ENCODE results near the gene ROR2.

The ROR2 gene

DNA sequence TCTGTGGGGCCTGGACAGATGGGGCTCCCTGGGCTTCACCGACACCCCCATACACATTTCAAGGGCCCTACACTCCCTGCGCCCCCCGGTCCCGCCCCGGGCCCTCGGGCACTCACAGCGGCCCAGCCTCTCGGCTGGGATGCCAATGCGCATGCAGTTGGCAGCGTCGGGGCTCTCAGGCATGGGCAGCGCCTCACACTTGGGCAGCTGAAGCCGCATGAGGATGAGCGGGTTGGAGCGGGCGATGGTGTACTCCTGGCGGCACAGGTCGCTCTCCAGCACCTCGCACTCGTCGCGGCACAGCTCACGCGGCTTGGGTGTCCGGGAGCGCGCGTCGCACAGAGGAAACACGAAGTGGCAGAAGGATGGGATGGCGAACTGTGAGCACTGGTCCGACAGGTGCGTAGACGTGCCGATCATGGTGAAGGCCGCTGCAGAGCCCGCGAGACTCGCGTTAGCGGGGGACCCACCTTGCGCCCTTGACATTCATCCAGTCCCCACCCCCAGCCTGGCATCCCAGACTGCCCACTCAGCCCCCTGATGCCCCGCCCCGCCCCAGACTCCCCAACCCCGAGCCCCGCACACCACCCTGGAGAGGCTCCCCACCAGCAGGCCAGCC, 216.9 kb downstream of the ROR2 start:
- Histone ChIP-seq H3K79me2 (ENCODE audit: control insufficient read depth, insufficient read depth, low read length) (no peaks in the 10 kb centered on the region), H3K79me1 (ENCODE audit: low read length) (peaks cover 4% of the 10 kb centered on the region), H3K18ac (ENCODE audit: low read length) (no peak overlapping the region), H2BK120ac (ENCODE audit: low read depth, low read length) (no peak overlapping the region), H3K4ac (ENCODE audit: low read depth, low read length) (no peak overlapping the region), H2BK5ac (ENCODE audit: low read length) (no peak overlapping the region), H3K9ac (ENCODE audit: low read length) (no peak overlapping the region), H2BK15ac (replicated peaks; ENCODE audit: low read depth) (no peak overlapping the region), H3K4me2 (ENCODE audit: low read length) (no peak overlapping the region), H3K56ac (ENCODE audit: low read length) (no peak overlapping the region), H4K5ac (ENCODE audit: low read length) (no peak overlapping the region), H3K23ac (ENCODE audit: low read length) (no peak overlapping the region), H2AK5ac (ENCODE audit: low read length) (no peak overlapping the region), H3K4me1 (ENCODE audit: control insufficient read depth, low read depth, low read length) (no peaks in the 10 kb centered on the region), H4K8ac (ENCODE audit: low read depth, low read length) (no peak overlapping the region), H3K36me3 (ENCODE audit: control insufficient read depth, insufficient read depth, low read length) (peaks cover 15% of the 10 kb centered on the region), H3K4me3 (ENCODE audit: low read length) (no peak overlapping the region), H3K27me3 (ENCODE audit: insufficient read depth, low read length, poor library complexity) (no peaks in the 10 kb centered on the region), H3K27ac (ENCODE audit: low read depth, low read length) (no peak overlapping the region)
- no CpG with 5 or more reads among the region's 46 CpGs for WGBS (ENCODE audit: extremely low coverage, insufficient coverage, low lambda C conversion rate)
- no peak for DNase-seq

DNA sequence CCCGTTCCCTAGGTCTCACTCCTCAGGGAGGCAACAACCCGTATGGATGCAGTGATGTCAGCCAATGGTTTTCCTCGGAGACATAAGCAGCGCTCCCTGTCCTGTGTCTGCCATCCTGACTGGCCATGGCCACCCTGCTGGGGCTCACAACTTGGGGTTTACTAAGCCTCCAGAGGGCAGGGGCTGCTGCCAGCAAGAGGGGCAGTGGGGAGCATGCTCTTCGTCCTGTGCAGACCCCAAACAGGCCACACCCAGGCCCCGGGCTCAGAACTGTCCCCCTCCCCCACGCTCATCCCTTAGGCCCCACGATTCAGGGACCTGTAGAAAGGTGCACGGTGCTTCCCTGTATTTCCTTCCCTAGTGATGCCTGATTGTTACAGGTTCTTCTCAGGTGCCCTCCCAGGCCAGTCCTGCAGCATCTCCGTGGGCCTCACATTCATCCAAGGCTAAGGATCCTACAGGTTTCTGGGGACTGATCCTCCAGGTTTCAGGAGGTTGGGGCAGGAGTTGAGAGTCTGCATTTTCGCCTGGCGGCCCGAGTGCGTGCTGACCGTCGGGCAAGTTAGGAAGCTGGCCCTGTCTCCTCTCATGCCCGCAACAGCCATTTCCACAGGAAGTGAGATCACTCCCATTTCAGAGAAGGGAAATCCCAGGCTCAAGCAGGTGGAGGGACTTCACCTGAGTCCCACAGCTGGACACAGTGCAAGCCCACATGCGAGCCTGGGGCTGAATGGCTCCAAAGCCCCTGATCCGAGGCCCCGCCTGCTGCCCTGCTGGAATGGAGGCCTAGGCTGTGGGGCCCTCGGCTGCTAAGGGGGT, 217.6 kb downstream of the ROR2 start:
- no peaks in the 10 kb centered on the region for H3K79me2 ChIP-seq (ENCODE audit: control insufficient read depth, insufficient read depth, low read length)
- no peak for DNase-seq
- no peak overlapping the region for H2BK5ac ChIP-seq (ENCODE audit: low read length)
- no peak overlapping the region for H3K9ac ChIP-seq (ENCODE audit: low read length)
- no peak overlapping the region for H2BK120ac ChIP-seq (ENCODE audit: low read depth, low read length)
- no peak overlapping the region for H4K5ac ChIP-seq (ENCODE audit: low read length)
- H3K79me1 ChIP-seq (ENCODE audit: low read length) = peaks cover 4% of the 10 kb centered on the region
- no peak overlapping the region for H3K56ac ChIP-seq (ENCODE audit: low read length)
- H3K27ac ChIP-seq (ENCODE audit: low read depth, low read length) = no peak overlapping the region
- H4K8ac ChIP-seq (ENCODE audit: low read depth, low read length) = no peak overlapping the region
- H3K23ac ChIP-seq (ENCODE audit: low read length) = no peak overlapping the region
- H3K4ac ChIP-seq (ENCODE audit: low read depth, low read length) = no peak overlapping the region
- no peak overlapping the region for H3K4me3 ChIP-seq (ENCODE audit: low read length)
- WGBS (ENCODE audit: extremely low coverage, insufficient coverage, low lambda C conversion rate) = no CpG with 5 or more reads among the region's 21 CpGs
- H2AK5ac ChIP-seq (ENCODE audit: low read length) = no peak overlapping the region
- peaks cover 15% of the 10 kb centered on the region for H3K36me3 ChIP-seq (ENCODE audit: control insufficient read depth, insufficient read depth, low read length)
- no peaks in the 10 kb centered on the region for H3K4me1 ChIP-seq (ENCODE audit: control insufficient read depth, low read depth, low read length)
- H3K18ac ChIP-seq (ENCODE audit: low read length) = no peak overlapping the region
- no peaks in the 10 kb centered on the region for H3K27me3 ChIP-seq (ENCODE audit: insufficient read depth, low read length, poor library complexity)
- H2BK15ac ChIP-seq (replicated peaks; ENCODE audit: low read depth) = no peak overlapping the region
- H3K4me2 ChIP-seq (ENCODE audit: low read length) = no peak overlapping the region

- H3K79me1 ChIP-seq (ENCODE audit: low read length) = peaks cover 4% of the 10 kb centered on the region
- no peak overlapping the region for H3K18ac ChIP-seq (ENCODE audit: low read length)
- H2BK120ac ChIP-seq (ENCODE audit: low read depth, low read length) = no peak overlapping the region
- no CpG with 5 or more reads among the region's 15 CpGs for WGBS (ENCODE audit: extremely low coverage, insufficient coverage, low lambda C conversion rate)
- no peak overlapping the region for H3K23ac ChIP-seq (ENCODE audit: low read length)
- DNase-seq = no peak
- H3K36me3 ChIP-seq (ENCODE audit: control insufficient read depth, insufficient read depth, low read length) = peaks cover 11% of the 10 kb centered on the region
- H3K56ac ChIP-seq (ENCODE audit: low read length) = no peak overlapping the region
- H3K27me3 ChIP-seq (ENCODE audit: insufficient read depth, low read length, poor library complexity) = no peaks in the 10 kb centered on the region
- H3K4ac ChIP-seq (ENCODE audit: low read depth, low read length) = no peak overlapping the region
- H2AK5ac ChIP-seq (ENCODE audit: low read length) = no peak overlapping the region
- no peak overlapping the region for H3K27ac ChIP-seq (ENCODE audit: low read depth, low read length)
- no peak overlapping the region for H4K5ac ChIP-seq (ENCODE audit: low read length)
- H2BK15ac ChIP-seq (replicated peaks; ENCODE audit: low read depth) = no peak overlapping the region
- H3K4me2 ChIP-seq (ENCODE audit: low read length) = no peak overlapping the region
- no peak overlapping the region for H4K8ac ChIP-seq (ENCODE audit: low read depth, low read length)
- H3K4me1 ChIP-seq (ENCODE audit: control insufficient read depth, low read depth, low read length) = no peaks in the 10 kb centered on the region
- H3K4me3 ChIP-seq (ENCODE audit: low read length) = no peak overlapping the region
- no peak overlapping the region for H2BK5ac ChIP-seq (ENCODE audit: low read length)
- no peaks in the 10 kb centered on the region for H3K79me2 ChIP-seq (ENCODE audit: control insufficient read depth, insufficient read depth, low read length)
- no peak overlapping the region for H3K9ac ChIP-seq (ENCODE audit: low read length)
These were observed 219.2 kb downstream of the ROR2 start for GRCh38 chr9:91730806-91731205.

GRCh38 chr9:91729558-91729842, 220.5 kb downstream of the ROR2 start:
- H2BK15ac ChIP-seq (replicated peaks; ENCODE audit: low read depth) = no peak overlapping the region
- H3K4me1 ChIP-seq (ENCODE audit: control insufficient read depth, low read depth, low read length) = no peaks in the 10 kb centered on the region
- no peak overlapping the region for H3K4ac ChIP-seq (ENCODE audit: low read depth, low read length)
- peaks cover 4% of the 10 kb centered on the region for H3K79me1 ChIP-seq (ENCODE audit: low read length)
- H3K18ac ChIP-seq (ENCODE audit: low read length) = no peak overlapping the region
- no peak overlapping the region for H3K9ac ChIP-seq (ENCODE audit: low read length)
- H2AK5ac ChIP-seq (ENCODE audit: low read length) = no peak overlapping the region
- H3K4me3 ChIP-seq (ENCODE audit: low read length) = no peak overlapping the region
- H4K5ac ChIP-seq (ENCODE audit: low read length) = no peak overlapping the region
- no peak overlapping the region for H2BK120ac ChIP-seq (ENCODE audit: low read depth, low read length)
- H3K79me2 ChIP-seq (ENCODE audit: control insufficient read depth, insufficient read depth, low read length) = no peaks in the 10 kb centered on the region
- no peak overlapping the region for H2BK5ac ChIP-seq (ENCODE audit: low read length)
- WGBS (ENCODE audit: extremely low coverage, insufficient coverage, low lambda C conversion rate) = no CpG with 5 or more reads among the region's 9 CpGs
- H3K56ac ChIP-seq (ENCODE audit: low read length) = no peak overlapping the region
- no peaks in the 10 kb centered on the region for H3K27me3 ChIP-seq (ENCODE audit: insufficient read depth, low read length, poor library complexity)
- no peak overlapping the region for H3K4me2 ChIP-seq (ENCODE audit: low read length)
- H3K23ac ChIP-seq (ENCODE audit: low read length) = no peak overlapping the region
- H3K36me3 ChIP-seq (ENCODE audit: control insufficient read depth, insufficient read depth, low read length) = peaks cover 18% of the 10 kb centered on the region
- H4K8ac ChIP-seq (ENCODE audit: low read depth, low read length) = no peak overlapping the region
- no peak overlapping the region for H3K27ac ChIP-seq (ENCODE audit: low read depth, low read length)
- DNase-seq = no peak

GRCh38 chr9:91727972-91728371, 222.1 kb downstream of the ROR2 start:
- no CpG with 5 or more reads among the region's 5 CpGs for WGBS (ENCODE audit: extremely low coverage, insufficient coverage, low lambda C conversion rate)
- H3K9ac ChIP-seq (ENCODE audit: low read length) = no peak overlapping the region
- no peak overlapping the region for H2BK120ac ChIP-seq (ENCODE audit: low read depth, low read length)
- no peak overlapping the region for H3K4ac ChIP-seq (ENCODE audit: low read depth, low read length)
- H3K79me2 ChIP-seq (ENCODE audit: control insufficient read depth, insufficient read depth, low read length) = no peaks in the 10 kb centered on the region
- H2AK5ac ChIP-seq (ENCODE audit: low read length) = no peak overlapping the region
- H4K8ac ChIP-seq (ENCODE audit: low read depth, low read length) = no peak overlapping the region
- no peaks in the 10 kb centered on the region for H3K27me3 ChIP-seq (ENCODE audit: insufficient read depth, low read length, poor library complexity)
- no peaks in the 10 kb centered on the region for H3K79me1 ChIP-seq (ENCODE audit: low read length)
- H3K23ac ChIP-seq (ENCODE audit: low read length) = no peak overlapping the region
- peaks cover 30% of the 10 kb centered on the region for H3K36me3 ChIP-seq (ENCODE audit: control insufficient read depth, insufficient read depth, low read length)
- no peaks in the 10 kb centered on the region for H3K4me1 ChIP-seq (ENCODE audit: control insufficient read depth, low read depth, low read length)
- H4K5ac ChIP-seq (ENCODE audit: low read length) = no peak overlapping the region
- no peak overlapping the region for H3K27ac ChIP-seq (ENCODE audit: low read depth, low read length)
- no peak overlapping the region for H2BK5ac ChIP-seq (ENCODE audit: low read length)
- H3K4me3 ChIP-seq (ENCODE audit: low read length) = no peak overlapping the region
- H3K4me2 ChIP-seq (ENCODE audit: low read length) = no peak overlapping the region
- no peak overlapping the region for H3K56ac ChIP-seq (ENCODE audit: low read length)
- no peak overlapping the region for H3K18ac ChIP-seq (ENCODE audit: low read length)
- DNase-seq = no peak
- H2BK15ac ChIP-seq (replicated peaks; ENCODE audit: low read depth) = no peak overlapping the region

Data from mesendoderm (in vitro differentiated cells).